Esophagus squamous epithelium (tissue), 5 donors: Measurements from ENCODE around the gene SLC2A8. TPM values are rescaled to one million over a fixed set of nuclear protein-coding genes. Genes with fewer than 3 reads are reported as not detected.

Source experiments
- DNase-seq: peaks from one replicate; lab custom pipeline; 2025; lab: John Stamatoyannopoulos, UW
- H3K27ac ChIP-seq, 4 donors: fragments of 200-600 bp; sonication (generic); one replicate each; pipeline ENCODE4 v1.5.1; 2016 to 2019; ENCODE audit warnings: mild to moderate bottlenecking in 1 of 4
- H3K27me3 ChIP-seq, 4 donors: fragments of 200-600 bp; sonication (generic); 1 replicate in 3 of 4; 2 replicates in 1 of 4; pipeline versions ENCODE4 v1.5.1 to v1.6.0; 2017 to 2021; ENCODE audit warnings: antibody characterized with exemption in 1 of 4
- H3K36me3 ChIP-seq, 3 donors: fragments of 200-600 bp; sonication (generic); one replicate each; pipeline ENCODE4 v1.5.1; 2016 to 2019
- H3K4me1 ChIP-seq, 3 donors: fragments of 200-600 bp; sonication (generic); one replicate each; pipeline ENCODE4 v1.5.1; 2017 to 2019
- H3K4me3 ChIP-seq, 4 donors: fragments of 200-600 bp; sonication (generic); 1 replicate in 3 of 4; 2 replicates in 1 of 4; pipeline ENCODE4 v1.5.1; 2016 to 2019; ENCODE audit warnings: mild to moderate bottlenecking in 2 of 4, moderate library complexity in 1 of 4
- H3K9me3 ChIP-seq, 3 donors: fragments of 200-600 bp; sonication (generic); one replicate each; pipeline ENCODE4 v1.5.1; 2016 to 2019
- POLR2A ChIP-seq, 4 donors: fragments of 450-650 bp; IDR thresholded peaks; one replicate each; pipeline ENCODE4 v1.6.1; 2017; ENCODE audit warnings: antibody characterized with exemption in 4 of 4, mild to moderate bottlenecking in 4 of 4, moderate library complexity in 3 of 4
- WGBS, 2 donors: methylation state at CpG; one replicate each; pipeline ENCODE4 v1.1.5; 2018; 5-methylcytosine and 5-hydroxymethylcytosine counted together
- intact Hi-C: fragments of 100-400 bp; cut with DNase I; formaldehyde crosslinking; loops from one replicate; pipeline ENCODE4 v1.15.0; 2022
- total RNA-seq, 4 donors: library from RNA; depleted of rRNA; stranded (reverse); fragments of >200 nt; gene quantifications; one replicate each; pipeline ENCODE4 v1.1.0, GENCODE V29; 2016
- TF ChIP-seq, protein P1 (sequence below), 6 experiments: fragments of 450-650 bp in 4 of 6; fragments of 200-600 bp in 2 of 6; sonication (generic) in 2 of 6; IDR thresholded peaks; one replicate each; pipeline ENCODE4 v1.5.1; 2016 to 2019; ENCODE audit warnings: antibody characterized with exemption in 6 of 6, mild to moderate bottlenecking in 4 of 6, moderate library complexity in 4 of 6
- donor health status: DM: yes; HTN: yes; CAD: no.

SLC2A8 gene
- total RNA-seq, 4 donors from 2014 or later = 6.2 to 28.3 (median 16.7) TPM

DNA sequence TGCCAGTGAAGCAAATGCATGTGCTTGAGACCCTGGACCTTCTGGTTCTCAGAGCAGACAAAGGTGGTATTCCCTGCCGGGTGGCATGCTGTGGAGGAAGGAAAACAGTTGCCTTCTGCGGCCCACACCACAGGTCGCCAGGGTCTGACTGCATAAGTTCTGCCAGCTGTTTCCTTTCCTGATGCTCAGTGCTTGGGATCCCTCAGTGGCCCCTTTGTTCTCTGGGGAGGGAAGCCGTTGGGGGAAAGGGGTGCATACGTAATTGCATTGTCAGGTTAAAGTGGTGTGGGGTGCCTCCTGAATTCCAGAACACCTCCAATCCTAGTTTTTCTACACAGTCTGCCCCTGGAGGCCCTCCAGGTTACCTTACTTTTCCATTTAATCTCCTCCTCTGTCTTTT is 43.1 kb upstream of the SLC2A8 start:
- peaks cover 0 to 31% (median 0%) of the 10 kb centered on the region in 3 donors for H3K36me3 ChIP-seq
- peaks cover 0 to 23% (median 4%) of the 10 kb centered on the region in 3 donors for H3K4me1 ChIP-seq
- WGBS, 2 donors = 0 to 54% methylated on average over 1 to 3 of the region's 5 CpGs
- H3K9me3 ChIP-seq = no peaks in the 10 kb centered on the region
- TF ChIP-seq, protein P1, sequence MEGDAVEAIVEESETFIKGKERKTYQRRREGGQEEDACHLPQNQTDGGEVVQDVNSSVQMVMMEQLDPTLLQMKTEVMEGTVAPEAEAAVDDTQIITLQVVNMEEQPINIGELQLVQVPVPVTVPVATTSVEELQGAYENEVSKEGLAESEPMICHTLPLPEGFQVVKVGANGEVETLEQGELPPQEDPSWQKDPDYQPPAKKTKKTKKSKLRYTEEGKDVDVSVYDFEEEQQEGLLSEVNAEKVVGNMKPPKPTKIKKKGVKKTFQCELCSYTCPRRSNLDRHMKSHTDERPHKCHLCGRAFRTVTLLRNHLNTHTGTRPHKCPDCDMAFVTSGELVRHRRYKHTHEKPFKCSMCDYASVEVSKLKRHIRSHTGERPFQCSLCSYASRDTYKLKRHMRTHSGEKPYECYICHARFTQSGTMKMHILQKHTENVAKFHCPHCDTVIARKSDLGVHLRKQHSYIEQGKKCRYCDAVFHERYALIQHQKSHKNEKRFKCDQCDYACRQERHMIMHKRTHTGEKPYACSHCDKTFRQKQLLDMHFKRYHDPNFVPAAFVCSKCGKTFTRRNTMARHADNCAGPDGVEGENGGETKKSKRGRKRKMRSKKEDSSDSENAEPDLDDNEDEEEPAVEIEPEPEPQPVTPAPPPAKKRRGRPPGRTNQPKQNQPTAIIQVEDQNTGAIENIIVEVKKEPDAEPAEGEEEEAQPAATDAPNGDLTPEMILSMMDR (IDR thresholded peaks at IDR 0.05) = no peak
- no peak for TF ChIP-seq POLR2A (IDR thresholded peaks at IDR 0.05)
- no peaks in the 10 kb centered on the region for H3K27me3 ChIP-seq
- no peak for DNase-seq
- H3K4me3 ChIP-seq = no peak overlapping the region
- H3K27ac ChIP-seq = no peak overlapping the region
- intact Hi-C loops = no loop called here

GRCh38 chr9:127356906-127357305 is 40.1 kb upstream of the SLC2A8 start:
- no peak for DNase-seq
- Histone ChIP-seq H3K4me1 (peaks cover 20 to 43% (median 21%) of the 10 kb centered on the region in 3 donors), H3K36me3 (peaks cover 0 to 31% (median 0%) of the 10 kb centered on the region in 3 donors), H3K27ac (no peak overlapping the region), H3K4me3 (no peak overlapping the region), H3K27me3 (no peaks in the 10 kb centered on the region), H3K9me3 (no peaks in the 10 kb centered on the region)
- 67 to 89% methylated on average over 4 of the region's 4 CpGs for WGBS, 2 donors
- intact Hi-C loops = no loop called here
- TF ChIP-seq POLR2A (IDR thresholded peaks at IDR 0.05) = no peak
- TF ChIP-seq, protein P1 (IDR thresholded peaks at IDR 0.05) = no peak

GRCh38 chr9:127358023-127358535 is 38.9 kb upstream of the SLC2A8 start:
- Histone ChIP-seq H3K36me3 (peaks cover 0 to 31% (median 0%) of the 10 kb centered on the region in 3 donors), H3K4me3 (no peak overlapping the region), H3K27me3 (no peaks in the 10 kb centered on the region), H3K4me1 (peaks cover 22 to 42% (median 24%) of the 10 kb centered on the region in 3 donors), H3K27ac (no peak overlapping the region), H3K9me3 (no peaks in the 10 kb centered on the region)
- DNase-seq = no peak
- intact Hi-C loops = no loop called here
- 50 to 60% methylated on average over 1 to 2 of the region's 3 CpGs for WGBS, 2 donors
- TF ChIP-seq POLR2A (IDR thresholded peaks at IDR 0.05) = no peak
- TF ChIP-seq, protein P1 (IDR thresholded peaks at IDR 0.05) = no peak

GRCh38 chr9:127358770-127359169 is 38.2 kb upstream of the SLC2A8 start:
- no peak for TF ChIP-seq POLR2A (IDR thresholded peaks at IDR 0.05)
- TF ChIP-seq, protein P1 (IDR thresholded peaks at IDR 0.05) = no peak
- Histone ChIP-seq H3K4me3 (no peak overlapping the region), H3K9me3 (no peaks in the 10 kb centered on the region), H3K27me3 (no peaks in the 10 kb centered on the region), H3K4me1 (peaks cover 22 to 42% (median 24%) of the 10 kb centered on the region in 3 donors), H3K36me3 (peaks cover 0 to 36% (median 0%) of the 10 kb centered on the region in 3 donors), H3K27ac (peak overlapping the region in 1 of 4 donors; percentile 34)
- intact Hi-C loops = no loop called here
- WGBS, 2 donors = no CpG with 5 or more reads among the region's 3 CpGs
- DNase-seq = no peak

GRCh38 chr9:127360250-127360649 is 36.7 kb upstream of the SLC2A8 start:
- Histone ChIP-seq H3K4me3 (no peak overlapping the region), H3K4me1 (peaks cover 22 to 42% (median 24%) of the 10 kb centered on the region in 3 donors), H3K9me3 (no peaks in the 10 kb centered on the region), H3K27me3 (no peaks in the 10 kb centered on the region), H3K36me3 (peaks cover 0 to 47% (median 0%) of the 10 kb centered on the region in 3 donors), H3K27ac (peak overlapping the region; percentile 3 to 67 (median 60))
- 40 to 48% methylated on average over 2 to 7 of the region's 8 CpGs for WGBS, 2 donors
- no peak for TF ChIP-seq POLR2A (IDR thresholded peaks at IDR 0.05)
- TF ChIP-seq, protein P1 (IDR thresholded peaks at IDR 0.05) = peak in 3 of 6 experiments; percentile 9 to 25 (median 19)
- DNase-seq = no peak
- intact Hi-C loops = no loop called here
